Measurements from ENCODE around the gene FAM50A.
A peak's percentile ranks its signal among the peaks of the same experiment; 100 is the strongest.

Gene FAM50A

GRCh38 chrX:154417157-154417556, 26.8 kb upstream of the FAM50A start:
- DNase-seq = no peak

GRCh38 chrX:154419189-154419588, 24.8 kb upstream of the FAM50A start:
- DNase-seq = no peak

DNA sequence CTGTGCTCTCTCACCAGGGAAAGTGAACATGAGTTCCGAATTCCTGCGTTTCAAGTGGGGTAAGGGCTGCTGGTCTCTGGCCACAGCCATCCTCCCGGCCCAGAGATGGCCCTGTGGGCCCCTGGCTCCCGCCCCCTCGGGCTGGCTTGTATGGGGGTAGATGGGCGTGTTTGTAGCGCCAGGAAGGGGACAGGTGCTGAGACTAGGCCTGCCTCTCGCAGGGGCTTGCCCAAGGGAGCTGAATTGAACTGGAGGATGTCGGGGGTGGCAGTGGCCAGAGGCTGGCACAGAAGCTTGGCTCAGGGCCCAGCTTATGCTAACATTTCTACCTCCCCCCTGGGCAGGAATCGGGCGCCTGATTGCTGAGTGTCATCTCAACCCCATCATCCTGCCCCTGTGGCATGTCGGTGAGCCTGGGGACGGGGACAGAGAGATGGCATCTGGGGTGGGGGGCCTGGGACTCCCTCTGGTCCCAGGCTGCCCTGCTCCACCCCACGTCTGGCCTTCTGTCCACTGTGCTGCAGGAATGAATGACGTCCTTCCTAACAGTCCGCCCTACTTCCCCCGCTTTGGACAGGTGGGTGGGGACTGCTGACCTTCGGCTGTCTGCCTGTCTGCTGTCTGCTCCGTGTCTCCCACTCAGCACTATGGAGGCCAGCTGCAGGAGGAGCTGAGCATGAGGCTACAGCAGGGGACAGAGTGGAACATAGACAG, 24.1 kb upstream of the FAM50A start:
- DNase-seq = no peak

- no peak for DNase-seq
Measured at GRCh38 chrX:154420402-154420756, 23.6 kb upstream of the FAM50A start.

DNA sequence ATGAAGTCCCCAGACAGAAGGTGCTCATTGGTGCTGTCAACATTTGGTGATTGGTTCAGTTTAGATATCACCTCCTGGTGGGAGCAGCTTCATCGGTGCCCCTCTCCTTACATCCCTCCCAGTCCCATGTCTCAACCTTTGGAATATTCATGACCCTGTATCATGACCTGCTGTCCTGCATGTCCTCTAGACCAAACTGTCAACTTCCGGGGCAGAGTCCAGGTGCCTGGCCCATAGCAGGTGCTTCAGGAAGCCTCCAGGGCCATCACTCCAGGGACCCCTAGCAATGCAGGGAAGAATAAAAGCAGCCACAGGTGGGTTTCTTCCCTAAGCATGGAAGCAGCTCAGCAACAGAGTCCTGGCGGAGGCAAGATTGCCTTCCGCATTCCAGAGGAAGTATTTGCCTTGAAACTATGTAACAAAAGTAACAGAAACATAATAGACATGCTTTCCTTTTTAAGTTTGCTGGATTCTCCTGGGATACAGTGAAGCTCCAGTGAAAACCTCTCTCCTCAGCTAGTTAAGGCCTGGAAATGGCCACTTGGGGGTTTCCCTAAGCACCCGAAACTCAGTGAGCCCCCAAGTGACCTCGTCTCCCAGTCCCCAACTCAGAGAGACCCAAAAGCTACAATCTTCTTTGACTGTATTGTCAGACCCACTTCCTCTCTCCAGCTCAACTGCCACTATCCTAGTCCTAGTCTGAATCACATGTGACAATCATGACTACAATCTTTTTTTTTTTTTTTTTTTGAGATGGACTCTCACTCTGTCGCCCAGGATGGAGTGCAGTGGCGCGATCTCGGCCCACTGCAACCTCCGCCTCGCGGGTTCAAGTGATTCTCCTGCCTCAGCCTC, 16.8 kb upstream of the FAM50A start:
- DNase-seq = no peak

- DNase-seq = peak; percentile 86
Measured at GRCh38 chrX:154428176-154429171, 15.5 kb upstream of the FAM50A start, which contains the start of gene ATP6AP1. Gene ATP6AP1 (plus strand): TSS chrX:154428677. CDS start chrX:154428693, 16 bp downstream.

DNA sequence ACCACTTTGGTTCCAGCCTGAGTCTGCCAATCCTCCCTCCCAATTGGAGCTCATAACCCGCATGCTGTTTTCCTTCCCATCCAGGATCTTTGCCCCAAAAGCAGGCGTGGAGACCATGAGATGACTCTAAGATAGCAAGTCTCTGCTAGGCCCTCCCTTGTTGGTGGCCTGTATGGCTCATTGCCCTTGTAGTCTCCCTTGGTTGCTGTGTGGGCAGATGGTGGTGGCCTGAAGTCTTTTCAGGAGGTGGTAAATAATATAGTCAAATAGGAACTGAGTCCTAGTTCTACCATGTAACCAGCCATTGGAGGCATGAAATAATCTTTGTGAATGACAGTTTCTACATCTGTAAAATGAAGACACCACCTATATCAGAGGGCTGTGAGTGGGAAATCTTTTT, 14.2 kb upstream of the FAM50A start:
- DNase-seq = no peak

- no peak for DNase-seq
Measured at GRCh38 chrX:154430479-154430878, 13.5 kb upstream of the FAM50A start.

- no peak for DNase-seq
Measured at GRCh38 chrX:154430916-154431315, 13.0 kb upstream of the FAM50A start.

GRCh38 chrX:154431341-154431740, 12.6 kb upstream of the FAM50A start:
- DNase-seq = no peak

DNA sequence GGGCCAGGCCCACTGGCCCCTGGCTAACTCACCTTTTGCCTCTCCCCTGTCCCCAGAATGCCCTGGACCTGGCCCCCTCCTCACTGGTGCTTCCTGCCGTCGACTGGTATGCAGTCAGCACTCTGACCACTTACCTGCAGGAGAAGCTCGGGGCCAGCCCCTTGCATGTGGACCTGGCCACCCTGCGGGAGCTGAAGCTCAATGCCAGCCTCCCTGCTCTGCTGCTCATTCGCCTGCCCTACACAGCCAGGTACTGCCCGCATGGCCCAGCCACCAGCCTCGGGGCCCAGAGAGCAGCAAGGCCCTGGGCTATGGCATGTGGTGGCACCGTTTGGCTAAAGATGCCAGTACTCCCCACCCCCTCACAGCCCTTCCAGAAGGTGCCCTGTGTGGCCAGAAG, 11.7 kb upstream of the FAM50A start:
- no peak for DNase-seq

DNA sequence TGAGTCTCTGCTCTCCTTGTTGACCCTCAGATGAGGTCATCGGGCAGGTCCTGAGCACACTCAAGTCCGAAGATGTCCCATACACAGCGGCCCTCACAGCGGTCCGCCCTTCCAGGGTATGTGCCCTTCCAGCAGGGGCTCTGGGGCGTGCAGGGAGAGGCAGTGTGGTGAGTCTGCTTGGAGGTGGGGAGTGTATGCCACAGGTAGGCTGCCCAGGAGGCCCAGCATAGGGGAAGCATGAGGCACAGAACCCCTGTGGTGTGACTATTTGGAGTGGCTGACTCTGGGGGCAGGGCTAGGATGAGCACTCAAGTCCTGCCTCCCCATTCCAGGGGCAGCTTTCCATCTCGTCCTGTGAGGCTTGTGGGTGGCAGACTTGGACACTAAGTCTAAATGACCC, 10.3 kb upstream of the FAM50A start:
- no peak for DNase-seq

- no peak for DNase-seq
Measured at GRCh38 chrX:154434394-154435168, 9.4 kb upstream of the FAM50A start.

DNA sequence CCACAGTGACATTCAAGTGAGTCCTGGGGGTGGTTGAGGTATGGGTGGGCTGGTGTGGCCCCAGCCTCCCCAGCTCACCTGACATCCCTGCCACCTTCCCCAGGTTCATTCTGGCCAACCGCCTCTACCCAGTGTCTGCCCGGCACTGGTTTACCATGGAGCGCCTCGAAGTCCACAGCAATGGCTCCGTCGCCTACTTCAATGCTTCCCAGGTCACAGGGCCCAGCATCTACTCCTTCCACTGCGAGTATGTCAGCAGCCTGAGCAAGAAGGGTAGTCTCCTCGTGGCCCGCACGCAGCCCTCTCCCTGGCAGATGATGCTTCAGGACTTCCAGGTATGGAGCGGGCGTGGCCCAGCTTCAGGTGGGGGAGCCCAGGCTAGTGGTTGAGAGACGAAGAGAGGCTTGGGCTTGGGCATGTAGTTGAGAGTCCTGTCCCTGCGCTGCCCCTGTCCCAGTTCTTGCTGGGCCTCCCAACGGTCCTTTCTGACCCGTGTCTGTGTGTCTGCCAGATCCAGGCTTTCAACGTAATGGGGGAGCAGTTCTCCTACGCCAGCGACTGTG, 8.7 kb upstream of the FAM50A start:
- no peak for DNase-seq

DNA sequence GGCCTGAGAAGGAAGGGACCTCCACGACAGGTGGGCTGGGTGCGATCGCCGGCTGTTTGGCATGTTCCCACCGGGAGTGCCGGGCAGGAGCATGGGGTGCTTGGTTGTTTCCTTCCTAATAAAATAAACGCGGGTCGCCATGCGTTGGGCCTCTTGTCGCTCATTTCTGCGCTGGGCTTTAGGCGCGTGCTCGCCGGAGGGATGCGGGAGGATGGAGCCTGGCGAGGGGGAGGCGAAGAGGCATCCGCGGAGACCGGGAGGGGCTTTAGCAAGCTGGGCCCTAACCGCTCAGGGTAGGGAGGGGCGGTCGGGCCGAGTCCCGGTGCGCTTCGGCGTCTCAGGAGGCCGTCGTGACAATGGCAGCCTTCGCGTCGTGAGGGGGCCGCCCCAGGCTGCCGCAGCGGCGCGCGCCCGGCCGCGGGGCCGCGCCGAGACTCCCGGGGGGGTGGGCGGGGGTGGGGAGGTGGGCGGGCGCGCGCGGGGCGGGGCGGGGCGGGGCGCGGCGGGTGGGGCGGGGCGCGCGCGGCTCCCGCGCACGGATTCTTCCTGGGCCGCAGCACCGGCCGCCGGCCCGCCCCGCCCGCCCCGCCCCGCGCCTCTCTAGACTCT, 7.5 kb upstream of the FAM50A start:
- DNase-seq = no peak

DNA sequence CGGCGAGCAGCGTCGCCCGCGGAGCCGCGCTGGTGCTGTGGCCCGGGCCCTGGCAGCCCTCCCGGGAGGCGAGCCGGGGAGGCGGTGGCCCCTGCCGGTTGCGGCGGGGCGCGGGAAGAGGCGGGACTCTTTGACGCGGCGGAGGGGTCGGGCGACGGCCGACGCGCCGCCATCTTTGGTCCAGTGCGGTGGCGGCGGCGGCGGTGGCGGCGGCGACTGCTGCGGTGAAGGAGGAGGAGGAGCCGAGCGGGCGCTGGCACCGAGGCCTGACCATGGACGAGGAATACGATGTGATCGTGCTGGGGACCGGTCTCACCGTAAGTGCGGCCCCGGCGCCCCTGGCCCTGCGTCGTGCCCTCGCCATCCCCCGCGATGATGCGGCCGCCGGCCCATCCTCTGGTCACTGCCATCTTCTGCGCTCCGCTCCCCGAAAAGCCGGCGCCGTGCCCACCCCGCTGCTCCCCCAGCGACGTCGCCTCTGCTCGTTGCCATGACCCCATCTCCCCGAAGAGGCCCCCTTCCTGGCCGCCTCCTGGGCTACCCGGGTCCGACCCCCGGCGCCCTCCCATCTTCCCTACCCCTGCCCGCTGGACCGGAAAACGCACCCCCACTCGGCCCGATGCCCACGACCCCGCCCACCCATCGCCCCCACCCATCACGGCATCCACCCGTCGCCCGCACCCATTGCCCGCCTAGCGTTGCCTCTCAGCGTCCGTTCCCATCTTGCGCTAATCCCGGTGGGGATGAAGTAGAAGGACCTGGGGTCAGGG, 6.8 kb upstream of the FAM50A start, which contains the start of gene GDI1:
TSS of gene GDI1 (plus strand) at position 172 of the 770 bp plus-strand sequence. CDS start at position 273, 101 bp downstream.
- DNase-seq = no peak

DNA sequence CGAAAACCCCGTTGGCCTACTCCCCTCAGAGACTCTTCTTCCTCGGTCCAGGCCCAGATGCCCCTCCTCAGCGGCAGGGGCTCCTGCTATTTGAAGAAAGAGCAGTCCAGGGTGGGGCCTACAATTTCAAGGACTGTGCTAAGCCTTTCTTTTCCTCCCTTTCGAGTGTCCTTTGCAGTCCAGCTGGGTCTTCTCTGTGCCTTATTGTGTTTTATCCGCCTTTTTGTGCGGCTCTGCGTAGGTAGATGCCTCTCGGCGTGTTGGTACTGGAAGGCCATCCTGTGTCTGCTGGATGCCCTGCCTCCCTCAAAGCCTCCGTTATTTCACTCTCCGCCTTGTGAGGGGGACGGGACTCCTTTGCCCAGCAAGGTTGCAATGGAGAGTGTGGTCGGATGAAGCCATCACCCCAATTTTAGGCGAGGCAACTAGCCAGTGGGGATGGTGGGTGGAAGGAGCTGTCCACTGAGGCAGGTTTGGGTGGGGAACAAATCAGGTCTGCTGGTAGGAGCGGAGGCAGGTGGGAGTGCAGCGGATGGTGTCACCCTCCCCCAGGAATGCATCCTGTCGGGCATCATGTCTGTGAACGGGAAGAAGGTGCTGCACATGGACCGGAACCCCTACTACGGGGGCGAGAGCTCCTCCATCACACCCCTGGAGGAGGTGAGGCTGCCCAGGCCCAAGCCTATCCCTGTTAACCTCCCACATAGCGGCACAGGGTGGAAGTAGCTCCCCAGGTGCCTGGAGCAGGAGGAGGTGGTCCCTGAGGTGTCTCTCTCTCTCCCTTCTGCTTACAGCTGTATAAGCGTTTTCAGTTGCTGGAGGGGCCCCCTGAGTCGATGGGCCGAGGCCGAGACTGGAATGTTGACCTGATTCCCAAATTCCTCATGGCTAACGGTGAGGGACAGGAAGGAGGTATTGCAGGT, 5.7 kb upstream of the FAM50A start:
- DNase-seq = no peak

DNA sequence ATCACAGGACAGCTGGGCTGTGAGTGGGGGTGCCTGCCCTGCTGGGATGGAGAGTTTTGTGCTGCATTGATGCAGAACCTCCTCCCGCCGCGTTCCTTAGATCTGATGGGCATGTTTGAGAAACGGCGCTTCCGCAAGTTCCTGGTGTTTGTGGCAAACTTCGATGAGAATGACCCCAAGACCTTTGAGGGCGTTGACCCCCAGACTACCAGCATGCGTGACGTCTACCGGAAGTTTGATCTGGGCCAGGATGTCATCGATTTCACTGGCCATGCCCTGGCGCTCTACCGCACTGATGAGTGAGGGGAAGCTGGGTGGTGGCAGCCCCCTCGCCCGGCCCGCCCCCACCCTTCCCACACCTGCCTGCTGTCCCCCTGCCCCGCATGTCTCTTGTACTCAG, 4.1 kb upstream of the FAM50A start:
- no peak for DNase-seq

- DNase-seq = no peak
Measured at GRCh38 chrX:154440623-154441357, 3.2 kb upstream of the FAM50A start.
